PC-9 (cell line): ENCODE measurements around the gene TECTB. TPM values are rescaled to one million over a fixed set of nuclear protein-coding genes. Genes with fewer than 3 reads are reported as not detected.

Experiments
- BruUV-seq: library from RNA; stranded (reverse); fragments of 400-500 nt; replicated peaks from 2 replicates; lab custom pipeline; 2021; lab: Mats Ljungman, UMichigan
- CTCF ChIA-PET: fragments of 300-600 bp; sonication (Branson Sonifier 250); formaldehyde crosslinking; loops from one replicate; lab custom pipeline; 2022; ENCODE audit warnings: antibody characterized with exemption; lab: Charles Lee
- POLR2A ChIA-PET: fragments of 300-600 bp; sonication (Branson Sonifier 250); formaldehyde crosslinking; loops from one replicate; lab custom pipeline; 2022; ENCODE audit warnings: antibody characterized with exemption; ENCODE audit not compliant: unreplicated experiment; lab: Charles Lee
- DNase-seq, 2 experiments: peaks; one replicate each; pipeline versions ENCODE4 v3.0.0 to v3.0.0-alpha.2; 2015 to 2022; ENCODE audit warnings: mixed read lengths in 1 of 2
- H2AFZ ChIP-seq: fragments of 200-600 bp; sonication (generic); 2 replicates; pipeline ENCODE4 v1.8.1; 2017; ENCODE audit warnings: antibody characterized with exemption
- H3F3A ChIP-seq: fragments of 200-600 bp; sonication (generic); 2 replicates; pipeline ENCODE4 v1.8.1; 2017; ENCODE audit warnings: antibody characterized with exemption, mild to moderate bottlenecking, low read depth; ENCODE audit not compliant: insufficient read depth
- H3K27ac ChIP-seq: fragments of 200-600 bp; sonication (generic); 2 replicates; pipeline ENCODE4 v1.6.1; 2016; ENCODE audit warnings: mixed run types
- H3K27me3 ChIP-seq: fragments of 200-600 bp; sonication (generic); 2 replicates; pipeline ENCODE4 v1.6.1; 2016; ENCODE audit warnings: low read depth, mixed run types; ENCODE audit not compliant: insufficient read depth
- H3K36me3 ChIP-seq: fragments of 200-600 bp; sonication (generic); 2 replicates; pipeline ENCODE4 v1.6.1; 2016; ENCODE audit warnings: low read depth, mixed run types
- H3K4me1 ChIP-seq: fragments of 200-600 bp; sonication (generic); replicated peaks from 2 replicates; pipeline ENCODE4 v1.6.1; 2016; ENCODE audit warnings: mixed run types; ENCODE audit not compliant: insufficient read depth
- H3K4me2 ChIP-seq: fragments of 200-600 bp; sonication (generic); 2 replicates; pipeline ENCODE4 v1.6.1; 2017; ENCODE audit warnings: mixed run types
- H3K4me3 ChIP-seq: fragments of 200-600 bp; sonication (generic); 2 replicates; pipeline ENCODE4 v1.6.1; 2016; ENCODE audit warnings: mixed run types
- H3K79me2 ChIP-seq: fragments of 200-600 bp; sonication (generic); 2 replicates; pipeline ENCODE4 v1.6.1; 2017; ENCODE audit warnings: low read depth, mixed run types
- H3K9me2 ChIP-seq: fragments of 200-600 bp; sonication (generic); 2 replicates; pipeline ENCODE4 v1.8.1; 2017; ENCODE audit warnings: mild to moderate bottlenecking; ENCODE audit not compliant: insufficient read depth
- H3K9me3 ChIP-seq: fragments of 200-600 bp; sonication (generic); 2 replicates; pipeline ENCODE4 v1.8.1; 2016; ENCODE audit warnings: low read depth; ENCODE audit not compliant: insufficient read depth
- H4K20me1 ChIP-seq: fragments of 200-600 bp; sonication (generic); 2 replicates; pipeline ENCODE4 v1.8.1; 2017; ENCODE audit not compliant: insufficient read depth
- EZH2 ChIP-seq: fragments of 200-600 bp; sonication (generic); IDR thresholded peaks from 2 replicates; pipeline ENCODE4 v1.8.0; 2017; ENCODE audit warnings: antibody characterized with exemption, low read depth
- intact Hi-C: fragments of 100-400 bp; cut with micrococcal nuclease; formaldehyde crosslinking; loops from one replicate; pipeline ENCODE4 v1.10.0; 2022; ENCODE audit not compliant: unreplicated experiment
- total RNA-seq: library from RNA; stranded (reverse); gene quantifications from 2 replicates; pipeline ENCODE4 v1.2.3, GENCODE V29; 2021
- TF ChIP-seq, protein P1 (sequence below): fragments of 200-600 bp; sonication (generic); conservative IDR thresholded peaks from 2 replicates; pipeline ENCODE4 v1.6.1; 2017; ENCODE audit warnings: mixed run types, antibody characterized with exemption, mild to moderate bottlenecking, moderate library complexity

TECTB gene
- total RNA-seq, 1 experiment from 2014 or later: not detected

DNA sequence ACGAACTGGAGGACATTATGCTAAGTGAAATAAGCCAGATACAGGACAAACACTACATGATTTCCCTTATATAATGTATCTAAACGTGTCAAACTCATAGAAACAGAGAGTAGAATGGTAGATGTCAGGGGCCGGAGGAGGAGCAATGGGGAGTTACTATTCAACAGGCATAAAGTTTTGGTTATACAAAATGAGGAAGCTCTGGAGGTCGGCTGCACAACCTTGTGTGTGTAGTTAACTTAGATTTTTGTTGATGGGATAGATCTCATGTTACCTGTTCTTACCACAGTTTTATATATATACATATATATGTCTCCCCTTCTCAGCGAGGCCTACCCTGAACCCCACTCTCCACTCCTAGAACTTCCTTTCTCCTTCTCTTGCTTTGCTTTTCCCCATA, 22.4 kb upstream of the TECTB start:
- ChIA-PET CTCF (no interaction called here), POLR2A (no interaction called here)
- no peak for DNase-seq
- intact Hi-C loops: no loop called here
- no peaks in the 10 kb centered on the region for H4K20me1 ChIP-seq
- H3K79me2 ChIP-seq: no peaks in the 10 kb centered on the region
- no peak overlapping the region for H3K27ac ChIP-seq
- H3K4me3 ChIP-seq: no peak overlapping the region
- H3K9me2 ChIP-seq: no peaks in the 10 kb centered on the region
- no TSS peak for BruUV-seq
- H3K27me3 ChIP-seq: no peaks in the 10 kb centered on the region
- H3K36me3 ChIP-seq: no peaks in the 10 kb centered on the region
- no peaks in the 10 kb centered on the region for H3F3A ChIP-seq
- no peak overlapping the region for H2AFZ ChIP-seq
- no peaks in the 10 kb centered on the region for H3K9me3 ChIP-seq
- H3K4me1 ChIP-seq: no peaks in the 10 kb centered on the region
- no peak overlapping the region for H3K4me2 ChIP-seq
- TF ChIP-seq, protein P1, sequence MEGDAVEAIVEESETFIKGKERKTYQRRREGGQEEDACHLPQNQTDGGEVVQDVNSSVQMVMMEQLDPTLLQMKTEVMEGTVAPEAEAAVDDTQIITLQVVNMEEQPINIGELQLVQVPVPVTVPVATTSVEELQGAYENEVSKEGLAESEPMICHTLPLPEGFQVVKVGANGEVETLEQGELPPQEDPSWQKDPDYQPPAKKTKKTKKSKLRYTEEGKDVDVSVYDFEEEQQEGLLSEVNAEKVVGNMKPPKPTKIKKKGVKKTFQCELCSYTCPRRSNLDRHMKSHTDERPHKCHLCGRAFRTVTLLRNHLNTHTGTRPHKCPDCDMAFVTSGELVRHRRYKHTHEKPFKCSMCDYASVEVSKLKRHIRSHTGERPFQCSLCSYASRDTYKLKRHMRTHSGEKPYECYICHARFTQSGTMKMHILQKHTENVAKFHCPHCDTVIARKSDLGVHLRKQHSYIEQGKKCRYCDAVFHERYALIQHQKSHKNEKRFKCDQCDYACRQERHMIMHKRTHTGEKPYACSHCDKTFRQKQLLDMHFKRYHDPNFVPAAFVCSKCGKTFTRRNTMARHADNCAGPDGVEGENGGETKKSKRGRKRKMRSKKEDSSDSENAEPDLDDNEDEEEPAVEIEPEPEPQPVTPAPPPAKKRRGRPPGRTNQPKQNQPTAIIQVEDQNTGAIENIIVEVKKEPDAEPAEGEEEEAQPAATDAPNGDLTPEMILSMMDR: no peak
- no peak for TF ChIP-seq EZH2

- Histone ChIP-seq H3K27me3 (no peaks in the 10 kb centered on the region), H2AFZ (no peak overlapping the region), H3K79me2 (no peaks in the 10 kb centered on the region), H3K27ac (no peak overlapping the region), H3K9me2 (no peaks in the 10 kb centered on the region), H3K4me1 (no peaks in the 10 kb centered on the region), H3K9me3 (no peaks in the 10 kb centered on the region), H4K20me1 (no peaks in the 10 kb centered on the region), H3K4me2 (no peak overlapping the region), H3F3A (no peaks in the 10 kb centered on the region), H3K4me3 (no peak overlapping the region), H3K36me3 (no peaks in the 10 kb centered on the region)
- no peak for TF ChIP-seq EZH2
- TF ChIP-seq, protein P1: no peak
- ChIA-PET POLR2A (no interaction called here), CTCF (no interaction called here)
- no TSS peak for BruUV-seq
- DNase-seq: no peak
- intact Hi-C loops: no loop called here
Observed at GRCh38 chr10:112261281-112261822, 21.8 kb upstream of the TECTB start.

DNA sequence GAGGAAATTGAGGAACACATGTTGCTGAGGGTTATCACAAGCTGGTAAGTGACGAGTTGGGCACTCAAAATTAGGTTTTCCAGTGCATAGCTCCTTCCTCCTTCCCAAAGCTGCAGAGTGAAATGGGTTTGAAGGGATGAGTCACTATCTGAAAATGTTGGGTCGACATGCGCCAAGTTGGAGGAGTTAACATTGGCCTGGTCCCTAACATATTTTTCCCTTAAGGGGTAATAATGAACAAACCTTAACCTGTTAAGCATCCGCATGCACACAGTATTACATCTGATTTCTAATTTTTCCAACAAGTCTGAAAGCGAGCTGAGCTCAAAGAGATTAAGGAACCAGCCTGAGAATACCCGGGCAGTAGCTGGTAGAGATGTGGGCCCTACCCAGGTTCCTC, 20.7 kb upstream of the TECTB start:
- CTCF ChIA-PET: no interaction called here
- no peak overlapping the region for H2AFZ ChIP-seq
- no peak for TF ChIP-seq EZH2
- TF ChIP-seq, protein P1: no peak
- H3K27ac ChIP-seq: no peak overlapping the region
- H3K9me3 ChIP-seq: no peaks in the 10 kb centered on the region
- H3K36me3 ChIP-seq: no peaks in the 10 kb centered on the region
- no peak overlapping the region for H3K4me2 ChIP-seq
- H3K79me2 ChIP-seq: no peaks in the 10 kb centered on the region
- H3F3A ChIP-seq: no peaks in the 10 kb centered on the region
- POLR2A ChIA-PET: no interaction called here
- BruUV-seq: no TSS peak
- intact Hi-C loops: no loop called here
- H3K4me1 ChIP-seq: no peaks in the 10 kb centered on the region
- no peaks in the 10 kb centered on the region for H3K27me3 ChIP-seq
- no peaks in the 10 kb centered on the region for H3K9me2 ChIP-seq
- H4K20me1 ChIP-seq: no peaks in the 10 kb centered on the region
- H3K4me3 ChIP-seq: no peak overlapping the region
- DNase-seq: no peak
